WTC11 (cell line): Measurements from ENCODE around the gene PHACTR3. TPM values are rescaled to one million over a fixed set of nuclear protein-coding genes. Genes with fewer than 3 reads are reported as not detected.

Experiments used
- ATAC-seq: fragments of 200-7000 bp; cut with Tn5 transposase; 2 replicates; pipeline ENCODE4 v1.10.0; 2021; ENCODE audit warnings: mild to moderate bottlenecking, moderate library complexity
- CTCF ChIA-PET: fragments of 300-600 bp; sonication (Branson Sonifier 250); formaldehyde crosslinking; loops from one replicate; lab custom pipeline; 2021; ENCODE audit warnings: antibody characterized with exemption; lab: Charles Lee
- POLR2A ChIA-PET: fragments of 350-600 bp; sonication (Branson Sonifier 250); formaldehyde crosslinking; loops from one replicate; lab custom pipeline; 2021; ENCODE audit warnings: antibody characterized with exemption; lab: Charles Lee
- DNase-seq: peaks from one replicate; pipeline ENCODE4 v3.0.0; 2021; ENCODE audit warnings: low spot score
- H3K27ac Mint-ChIP-seq: 2 replicates; pipeline ENCODE4 v1.8.0; 2021; ENCODE audit warnings: mixed read lengths
- H3K27me3 Mint-ChIP-seq: 2 replicates; pipeline ENCODE4 v1.8.0; 2021; ENCODE audit warnings: low read depth, mild to moderate bottlenecking, moderate library complexity, mixed read lengths
- H3K36me3 Mint-ChIP-seq: 2 replicates; pipeline ENCODE4 v1.8.0; 2021; ENCODE audit warnings: mixed read lengths
- H3K4me1 Mint-ChIP-seq: 2 replicates; pipeline ENCODE4 v1.8.0; 2022; ENCODE audit warnings: mixed read lengths
- H3K4me3 Mint-ChIP-seq: 2 replicates; pipeline ENCODE4 v1.8.0; 2021; ENCODE audit warnings: mild to moderate bottlenecking, moderate library complexity, mixed read lengths
- H3K9me3 Mint-ChIP-seq: 2 replicates; pipeline ENCODE4 v1.8.0; 2021; ENCODE audit warnings: mixed read lengths
- E2F5 ChIP-seq: sonication (generic); formaldehyde crosslinking; IDR thresholded peaks from 2 replicates; pipeline ENCODE4 v1.8.1; 2022; ENCODE audit warnings: mild to moderate bottlenecking, moderate library complexity, missing genetic modification reagents
- ELF4 ChIP-seq: sonication (generic); formaldehyde crosslinking; IDR thresholded peaks from 2 replicates; pipeline ENCODE4 v1.8.1; 2022; ENCODE audit warnings: low read depth, mild to moderate bottlenecking, moderate library complexity, missing genetic modification reagents
- EMX1 ChIP-seq: fragments of 250-450 bp; sonication (Bioruptor Pico); IDR thresholded peaks from 2 replicates; pipeline ENCODE4 v1.8.0; 2021; ENCODE audit warnings: mild to moderate bottlenecking
- ERG ChIP-seq: fragments of 250-450 bp; sonication (Bioruptor Pico); IDR thresholded peaks from 2 replicates; pipeline ENCODE4 v1.8.0; 2021; ENCODE audit warnings: mild to moderate bottlenecking
- FOXP1 ChIP-seq: sonication (generic); formaldehyde crosslinking; IDR thresholded peaks from 2 replicates; pipeline ENCODE4 v1.8.0; 2022; ENCODE audit warnings: missing genetic modification reagents, mild to moderate bottlenecking, moderate library complexity, borderline replicate concordance
- HMGA2 ChIP-seq: fragments of 250-450 bp; sonication (Bioruptor Pico); IDR thresholded peaks from 2 replicates; pipeline ENCODE4 v1.4.0; 2021; ENCODE audit warnings: mild to moderate bottlenecking, moderate library complexity
- IRF1 ChIP-seq: sonication (generic); formaldehyde crosslinking; IDR thresholded peaks from 2 replicates; pipeline ENCODE4 v1.8.0; 2023; ENCODE audit warnings: missing genetic modification reagents
- MXD4 ChIP-seq: fragments of 250-450 bp; sonication (Bioruptor Pico); IDR thresholded peaks from 2 replicates; pipeline ENCODE4 v1.8.0; 2021; ENCODE audit warnings: mild to moderate bottlenecking, moderate library complexity, borderline replicate concordance
- NFE2L1 ChIP-seq: sonication (generic); formaldehyde crosslinking; IDR thresholded peaks from 2 replicates; pipeline ENCODE4 v1.8.1; 2023; ENCODE audit warnings: missing genetic modification reagents
- NR1H2 ChIP-seq: sonication (generic); formaldehyde crosslinking; IDR thresholded peaks from 2 replicates; pipeline ENCODE4 v1.9.0; 2021; ENCODE audit warnings: mild to moderate bottlenecking, moderate library complexity, missing genetic modification reagents
- OVOL2 ChIP-seq: fragments of 250-450 bp; sonication (Bioruptor Pico); IDR thresholded peaks from 2 replicates; pipeline ENCODE4 v1.9.0; 2021; ENCODE audit warnings: mild to moderate bottlenecking, borderline replicate concordance
- RORB ChIP-seq: fragments of 250-450 bp; sonication (Bioruptor Pico); IDR thresholded peaks from 2 replicates; pipeline ENCODE4 v1.9.0; 2021; ENCODE audit warnings: mild to moderate bottlenecking
- SP1 ChIP-seq: sonication (generic); formaldehyde crosslinking; conservative IDR thresholded peaks from 2 replicates; pipeline ENCODE4 v1.8.1; 2022; ENCODE audit warnings: missing genetic modification reagents
- TEAD1 ChIP-seq: sonication (generic); formaldehyde crosslinking; IDR thresholded peaks from 2 replicates; pipeline ENCODE4 v1.8.0; 2022; ENCODE audit warnings: mild to moderate bottlenecking, missing genetic modification reagents
- USF2 ChIP-seq: sonication (generic); formaldehyde crosslinking; IDR thresholded peaks from 2 replicates; pipeline ENCODE4 v1.8.1; 2023; ENCODE audit warnings: mild to moderate bottlenecking, missing genetic modification reagents, moderate library complexity
- ZMAT4 ChIP-seq: fragments of 250-450 bp; sonication (Bioruptor Pico); IDR thresholded peaks from 2 replicates; pipeline ENCODE4 v1.9.0; 2021; ENCODE audit warnings: mild to moderate bottlenecking
- ZNF396 ChIP-seq: fragments of 250-450 bp; sonication (Bioruptor Pico); IDR thresholded peaks from 2 replicates; pipeline ENCODE4 v1.8.0; 2021; ENCODE audit warnings: mild to moderate bottlenecking, moderate library complexity, borderline replicate concordance
- total RNA-seq: library from RNA; stranded (reverse); gene quantifications from 3 replicates; pipeline ENCODE4 v1.2.3, GENCODE V29; 2021
- TF ChIP-seq, protein P1 (sequence below): sonication (generic); formaldehyde crosslinking; IDR thresholded peaks from 2 replicates; pipeline ENCODE4 v1.8.0; 2022; ENCODE audit warnings: missing genetic modification reagents

The PHACTR3 gene
- total RNA-seq, 1 experiment from 2014 or later, result 0.28 TPM

DNA sequence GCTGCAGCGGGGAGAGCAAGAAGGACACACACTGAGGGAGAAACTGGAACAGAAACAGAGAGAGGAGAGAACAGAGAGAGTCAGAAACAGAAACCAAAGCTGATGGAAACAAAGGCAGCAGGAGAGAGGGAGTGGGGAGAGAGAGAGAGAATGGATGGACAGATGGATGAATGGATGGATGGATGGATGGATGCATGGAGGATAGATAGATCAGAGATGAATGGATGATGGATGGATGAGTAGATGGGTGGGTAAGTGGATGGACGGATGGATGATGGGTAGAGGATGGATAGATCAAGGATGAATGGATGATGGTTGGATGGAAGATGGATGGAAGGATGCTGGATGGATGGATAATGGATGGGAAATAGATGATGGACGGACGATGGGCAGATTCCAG lies 35.0 kb upstream of the PHACTR3 start:
- Mint-ChIP-seq H3K9me3 (no peaks in the 10 kb centered on the region), H3K36me3 (no peaks in the 10 kb centered on the region), H3K4me3 (no peak overlapping the region), H3K27me3 (peaks cover 56% of the 10 kb centered on the region), H3K4me1 (peaks cover 7% of the 10 kb centered on the region; the same call in 1 of the 2 replicates), H3K27ac (no peak overlapping the region)
- no peak for DNase-seq
- CTCF ChIA-PET, result no interaction called here
- ATAC-seq, result no peak
- TF ChIP-seq EMX1 (CRISPR knock-in tag), result no peak
- no peak for TF ChIP-seq NFE2L1 (CRISPR knock-in tag)
- TF ChIP-seq ERG (CRISPR knock-in tag), result no peak
- TF ChIP-seq, protein P1, sequence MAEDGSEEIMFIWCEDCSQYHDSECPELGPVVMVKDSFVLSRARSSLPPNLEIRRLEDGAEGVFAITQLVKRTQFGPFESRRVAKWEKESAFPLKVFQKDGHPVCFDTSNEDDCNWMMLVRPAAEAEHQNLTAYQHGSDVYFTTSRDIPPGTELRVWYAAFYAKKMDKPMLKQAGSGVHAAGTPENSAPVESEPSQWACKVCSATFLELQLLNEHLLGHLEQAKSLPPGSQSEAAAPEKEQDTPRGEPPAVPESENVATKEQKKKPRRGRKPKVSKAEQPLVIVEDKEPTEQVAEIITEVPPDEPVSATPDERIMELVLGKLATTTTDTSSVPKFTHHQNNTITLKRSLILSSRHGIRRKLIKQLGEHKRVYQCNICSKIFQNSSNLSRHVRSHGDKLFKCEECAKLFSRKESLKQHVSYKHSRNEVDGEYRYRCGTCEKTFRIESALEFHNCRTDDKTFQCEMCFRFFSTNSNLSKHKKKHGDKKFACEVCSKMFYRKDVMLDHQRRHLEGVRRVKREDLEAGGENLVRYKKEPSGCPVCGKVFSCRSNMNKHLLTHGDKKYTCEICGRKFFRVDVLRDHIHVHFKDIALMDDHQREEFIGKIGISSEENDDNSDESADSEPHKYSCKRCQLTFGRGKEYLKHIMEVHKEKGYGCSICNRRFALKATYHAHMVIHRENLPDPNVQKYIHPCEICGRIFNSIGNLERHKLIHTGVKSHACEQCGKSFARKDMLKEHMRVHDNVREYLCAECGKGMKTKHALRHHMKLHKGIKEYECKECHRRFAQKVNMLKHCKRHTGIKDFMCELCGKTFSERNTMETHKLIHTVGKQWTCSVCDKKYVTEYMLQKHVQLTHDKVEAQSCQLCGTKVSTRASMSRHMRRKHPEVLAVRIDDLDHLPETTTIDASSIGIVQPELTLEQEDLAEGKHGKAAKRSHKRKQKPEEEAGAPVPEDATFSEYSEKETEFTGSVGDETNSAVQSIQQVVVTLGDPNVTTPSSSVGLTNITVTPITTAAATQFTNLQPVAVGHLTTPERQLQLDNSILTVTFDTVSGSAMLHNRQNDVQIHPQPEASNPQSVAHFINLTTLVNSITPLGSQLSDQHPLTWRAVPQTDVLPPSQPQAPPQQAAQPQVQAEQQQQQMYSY (CRISPR knock-in tag), result no peak
- no peak for TF ChIP-seq ELF4
- TF ChIP-seq SP1, result no peak
- no peak for TF ChIP-seq IRF1 (CRISPR knock-in tag)
- no peak for TF ChIP-seq OVOL2
- no peak for TF ChIP-seq RORB
- TF ChIP-seq TEAD1, result no peak
- TF ChIP-seq FOXP1 (CRISPR knock-in tag), result no peak
- TF ChIP-seq, all 79 proteins: peak for 0
- POLR2A ChIA-PET, result no interaction called here

- ChIA-PET CTCF (interaction anchor here (0.5 to 3.0 kb wide), 13 partner anchors 9 to 952 kb away, joined by 3 to 43 read pairs (median 4); no protein-coding TSS in a partner anchor), POLR2A (no interaction called here)
- H3K4me3 Mint-ChIP-seq, result no peak overlapping the region
- H3K9me3 Mint-ChIP-seq, result no peaks in the 10 kb centered on the region
- peaks cover 9% of the 10 kb centered on the region for H3K4me1 Mint-ChIP-seq
- no peaks in the 10 kb centered on the region for H3K36me3 Mint-ChIP-seq
- no peak for ATAC-seq
- H3K27me3 Mint-ChIP-seq, result peaks cover 74% of the 10 kb centered on the region
- no peak overlapping the region for H3K27ac Mint-ChIP-seq
- no peak for DNase-seq
- TF ChIP-seq USF2 (CRISPR knock-in tag), result no peak
- no peak for TF ChIP-seq E2F5 (CRISPR knock-in tag)
- no peak for TF ChIP-seq NR1H2 (CRISPR knock-in tag)
- no peak for TF ChIP-seq MXD4 (CRISPR knock-in tag)
- no peak for TF ChIP-seq HMGA2 (CRISPR knock-in tag)
- no peak for TF ChIP-seq ZMAT4 (CRISPR knock-in tag)
- no peak for TF ChIP-seq ZNF396 (CRISPR knock-in tag)
Measured at GRCh38 chr20:59571151-59571550, 33.2 kb upstream of the PHACTR3 start.
